ENCODE data around the gene HOXD13. TPM values are rescaled to one million over a fixed set of nuclear protein-coding genes. Genes with fewer than 3 reads are reported as not detected.

Gene HOXD13
- total RNA-seq, 1 donor from 2014 or later: not detected

DNA sequence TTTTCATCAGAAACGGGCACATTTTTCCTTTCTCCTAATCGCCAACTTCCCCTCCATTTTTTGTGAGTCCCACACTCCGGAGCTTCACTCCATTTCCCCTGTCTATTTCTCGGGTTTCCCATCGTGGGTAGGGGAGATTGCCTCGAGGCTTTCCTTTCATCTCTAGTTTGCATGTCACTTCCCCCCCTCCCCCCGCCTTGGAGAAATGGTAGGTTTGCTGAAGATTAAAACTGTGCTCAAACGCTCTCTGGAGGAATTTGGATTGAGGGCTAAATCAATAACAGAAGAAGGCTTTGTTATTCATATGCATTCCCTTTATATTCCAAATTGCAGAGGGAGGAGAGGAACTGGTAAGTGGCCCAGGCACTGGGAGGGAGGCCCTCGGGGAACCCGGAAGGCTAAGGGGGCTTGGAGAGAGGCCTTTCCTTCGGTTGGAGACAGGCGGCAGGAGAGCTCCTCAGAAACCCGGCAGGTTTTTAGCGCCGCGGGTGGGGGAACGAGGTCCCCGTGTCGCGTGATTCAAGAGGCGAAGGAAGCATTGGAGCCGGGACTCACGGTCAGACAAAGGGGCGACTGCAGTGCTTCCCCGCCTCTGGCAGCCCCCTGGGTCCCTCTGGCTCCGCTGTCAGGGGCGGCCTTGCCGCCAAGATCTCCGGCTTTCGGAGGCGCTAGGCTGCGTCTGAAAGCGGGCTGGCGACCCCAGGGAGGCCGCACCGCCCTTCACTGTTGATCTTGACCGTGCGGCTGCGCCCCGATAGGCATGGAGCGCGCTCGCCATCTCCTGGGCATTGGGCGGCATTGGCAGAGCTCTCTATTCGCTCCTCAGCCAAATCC lies 4.7 kb downstream of the HOXD13 start:
- Histone ChIP-seq H3K4me3 (peak overlapping the region; percentile 64), H3K27me3 (ENCODE audit: low read depth) (peaks cover 100% of the 10 kb centered on the region), H3K4me1 (peaks cover 50% of the 10 kb centered on the region), H3K27ac (replicated peaks) (no peak overlapping the region), H3K36me3 (no peaks in the 10 kb centered on the region), H3K9me3 (replicated peaks) (no peaks in the 10 kb centered on the region)
- TF ChIP-seq, protein P1, sequence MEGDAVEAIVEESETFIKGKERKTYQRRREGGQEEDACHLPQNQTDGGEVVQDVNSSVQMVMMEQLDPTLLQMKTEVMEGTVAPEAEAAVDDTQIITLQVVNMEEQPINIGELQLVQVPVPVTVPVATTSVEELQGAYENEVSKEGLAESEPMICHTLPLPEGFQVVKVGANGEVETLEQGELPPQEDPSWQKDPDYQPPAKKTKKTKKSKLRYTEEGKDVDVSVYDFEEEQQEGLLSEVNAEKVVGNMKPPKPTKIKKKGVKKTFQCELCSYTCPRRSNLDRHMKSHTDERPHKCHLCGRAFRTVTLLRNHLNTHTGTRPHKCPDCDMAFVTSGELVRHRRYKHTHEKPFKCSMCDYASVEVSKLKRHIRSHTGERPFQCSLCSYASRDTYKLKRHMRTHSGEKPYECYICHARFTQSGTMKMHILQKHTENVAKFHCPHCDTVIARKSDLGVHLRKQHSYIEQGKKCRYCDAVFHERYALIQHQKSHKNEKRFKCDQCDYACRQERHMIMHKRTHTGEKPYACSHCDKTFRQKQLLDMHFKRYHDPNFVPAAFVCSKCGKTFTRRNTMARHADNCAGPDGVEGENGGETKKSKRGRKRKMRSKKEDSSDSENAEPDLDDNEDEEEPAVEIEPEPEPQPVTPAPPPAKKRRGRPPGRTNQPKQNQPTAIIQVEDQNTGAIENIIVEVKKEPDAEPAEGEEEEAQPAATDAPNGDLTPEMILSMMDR (IDR thresholded peaks at IDR 0.05; ENCODE audit: borderline replicate concordance): peak; percentile 88
- DNase-seq: peak; percentile 51
- intact Hi-C loops (cut with micrococcal nuclease): no loop called here

DNA sequence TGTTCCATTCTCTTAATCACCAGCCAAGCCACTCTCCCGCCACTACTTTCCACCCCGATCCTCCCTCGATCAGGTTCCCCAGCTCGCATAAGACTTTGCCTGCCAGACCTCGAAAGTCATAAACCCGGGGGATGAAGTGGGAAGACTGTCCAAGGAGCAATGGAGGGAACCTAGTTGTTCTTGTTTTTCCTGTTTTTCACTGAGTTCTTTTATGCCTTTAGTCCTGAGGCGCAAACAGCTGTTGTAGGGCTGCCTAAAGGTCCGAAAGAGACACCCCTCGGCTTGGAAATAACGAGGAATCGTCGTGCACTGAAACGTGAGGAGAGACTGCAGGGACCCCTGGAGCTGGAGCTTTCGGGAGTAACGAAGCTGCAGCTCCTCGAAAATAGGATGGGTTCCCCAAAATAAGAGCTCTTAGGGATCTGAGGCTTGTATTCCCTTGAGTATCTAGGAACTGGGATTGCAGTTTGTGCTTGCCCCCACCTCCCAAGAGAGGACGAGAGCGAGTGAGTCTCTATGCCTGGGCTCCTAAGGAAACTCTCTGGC lies 5.4 kb downstream of the HOXD13 start:
- TF ChIP-seq, protein P1 (IDR thresholded peaks at IDR 0.05; ENCODE audit: borderline replicate concordance): peak; percentile 16
- Histone ChIP-seq H3K9me3 (replicated peaks) (no peaks in the 10 kb centered on the region), H3K4me1 (peaks cover 44% of the 10 kb centered on the region), H3K4me3 (peak overlapping the region; percentile 64), H3K36me3 (no peaks in the 10 kb centered on the region), H3K27me3 (ENCODE audit: low read depth) (peaks cover 100% of the 10 kb centered on the region), H3K27ac (replicated peaks) (no peak overlapping the region)
- DNase-seq: no peak
- intact Hi-C loops (cut with micrococcal nuclease): no loop called here

DNA sequence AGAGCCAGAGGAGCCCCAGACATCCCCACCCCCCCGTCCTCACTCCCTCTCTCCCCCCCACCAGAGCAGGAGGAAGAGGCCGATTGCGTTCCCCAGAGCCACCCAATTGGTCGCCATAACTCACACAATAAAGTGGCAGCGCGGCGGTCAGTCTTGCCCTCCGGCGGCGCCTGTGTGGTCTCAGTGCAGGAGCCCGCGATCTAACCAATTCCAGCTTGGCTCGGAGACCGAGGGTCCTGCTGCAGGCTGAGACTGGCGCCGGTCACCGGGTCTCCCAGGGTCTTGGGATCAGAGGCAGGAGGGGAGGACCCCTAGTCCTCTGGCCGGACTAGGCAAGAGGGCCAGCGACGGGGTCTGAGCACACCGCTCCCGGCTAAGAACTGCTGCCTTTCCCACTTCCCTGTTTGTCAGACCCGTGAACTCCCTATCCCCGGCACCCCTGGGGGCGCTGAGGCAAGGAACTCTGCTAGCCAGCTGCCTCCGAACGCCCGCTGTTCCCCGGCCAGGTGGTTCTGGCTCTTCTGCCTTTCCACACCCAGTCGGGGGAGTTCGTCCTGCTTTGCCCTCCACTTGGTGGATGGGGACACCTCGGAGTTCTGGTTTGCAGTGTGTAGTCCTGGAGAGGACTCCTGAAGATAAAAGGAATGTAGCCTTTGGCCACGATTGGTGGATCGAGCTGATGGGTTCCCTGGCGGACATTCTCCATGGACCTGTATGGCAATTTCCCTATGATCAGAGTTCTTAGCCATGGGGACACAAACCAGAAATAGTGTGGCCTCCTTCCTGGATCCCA lies 6.0 kb downstream of the HOXD13 start:
- H3K9me3 ChIP-seq (replicated peaks): no peaks in the 10 kb centered on the region
- H3K36me3 ChIP-seq: no peaks in the 10 kb centered on the region
- H3K27ac ChIP-seq (replicated peaks): no peak overlapping the region
- H3K4me1 ChIP-seq: peaks cover 37% of the 10 kb centered on the region
- TF ChIP-seq, protein P1 (IDR thresholded peaks at IDR 0.05; ENCODE audit: borderline replicate concordance): no peak
- intact Hi-C loops (cut with micrococcal nuclease): no loop called here
- peaks cover 100% of the 10 kb centered on the region for H3K27me3 ChIP-seq (ENCODE audit: low read depth)
- DNase-seq: no peak
- H3K4me3 ChIP-seq: no peak overlapping the region

DNA sequence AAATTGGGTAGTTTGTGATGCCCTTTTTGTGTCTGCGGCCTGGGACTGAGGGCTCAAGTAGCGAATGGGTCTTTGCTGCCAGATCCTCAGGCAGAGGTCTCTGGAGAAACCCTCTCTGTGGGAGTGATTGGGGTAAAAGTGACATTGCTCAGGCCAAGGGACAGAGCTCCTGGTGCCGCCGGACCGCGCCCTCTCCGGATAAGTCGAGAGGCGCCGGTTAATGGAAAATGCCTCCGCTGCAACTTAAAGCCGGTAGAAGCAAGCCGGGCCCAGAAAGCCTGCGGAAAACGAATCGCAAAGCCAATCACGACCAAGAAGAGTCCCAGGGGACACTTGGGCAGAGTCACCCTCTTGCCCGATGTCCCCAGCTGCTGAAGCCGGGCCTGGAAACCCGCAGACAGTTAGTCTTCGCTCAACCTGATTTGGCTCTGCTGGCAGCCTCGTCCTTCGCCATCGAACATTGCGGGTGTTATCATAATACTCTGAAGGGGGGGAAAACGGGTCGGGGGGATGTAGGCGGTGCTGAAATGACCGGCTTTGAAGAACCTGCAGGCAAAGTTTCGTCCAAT lies 6.7 kb downstream of the HOXD13 start:
- TF ChIP-seq, protein P1 (IDR thresholded peaks at IDR 0.05; ENCODE audit: borderline replicate concordance): no peak
- Histone ChIP-seq H3K36me3 (no peaks in the 10 kb centered on the region), H3K27ac (replicated peaks) (no peak overlapping the region), H3K4me3 (no peak overlapping the region), H3K9me3 (replicated peaks) (no peaks in the 10 kb centered on the region), H3K4me1 (peaks cover 42% of the 10 kb centered on the region), H3K27me3 (ENCODE audit: low read depth) (peaks cover 100% of the 10 kb centered on the region)
- intact Hi-C loops (cut with micrococcal nuclease): no loop called here
- DNase-seq: no peak

Measured in left ventricle myocardium inferior (tissue), 1 donor.